ENCODE data around the gene MGAT3.

MGAT3 gene

DNA sequence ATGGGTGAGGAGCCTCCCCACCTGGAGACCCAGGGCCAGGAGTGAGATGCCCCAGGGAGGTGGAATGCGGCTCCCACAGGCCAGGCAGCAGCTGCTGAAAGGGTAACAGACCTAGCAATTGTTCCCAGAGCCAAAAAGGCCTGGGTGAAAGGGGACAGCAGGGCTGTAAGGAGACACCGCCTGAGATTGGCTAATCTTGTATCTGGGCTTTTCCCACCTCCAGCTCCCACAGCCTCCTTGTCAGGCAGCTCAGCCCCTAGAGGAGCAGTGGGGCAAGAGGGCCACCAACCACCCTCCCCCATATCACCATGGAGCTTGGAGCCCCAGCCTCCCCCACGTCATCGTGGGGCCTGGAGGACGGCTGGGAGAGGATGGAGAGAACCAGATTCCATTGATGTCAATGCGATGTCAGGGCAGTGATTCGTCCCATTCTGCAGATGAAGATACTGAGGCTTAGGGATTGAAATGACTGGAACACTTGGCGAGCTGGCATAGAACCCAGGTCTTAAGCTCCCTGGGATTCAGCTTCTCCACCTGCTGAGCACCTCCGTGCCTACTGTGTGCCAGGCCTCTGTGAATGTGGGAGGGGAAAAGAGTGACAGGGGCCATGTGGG, 2.9 kb upstream of the MGAT3 start:
- no peak for DNase-seq

DNA sequence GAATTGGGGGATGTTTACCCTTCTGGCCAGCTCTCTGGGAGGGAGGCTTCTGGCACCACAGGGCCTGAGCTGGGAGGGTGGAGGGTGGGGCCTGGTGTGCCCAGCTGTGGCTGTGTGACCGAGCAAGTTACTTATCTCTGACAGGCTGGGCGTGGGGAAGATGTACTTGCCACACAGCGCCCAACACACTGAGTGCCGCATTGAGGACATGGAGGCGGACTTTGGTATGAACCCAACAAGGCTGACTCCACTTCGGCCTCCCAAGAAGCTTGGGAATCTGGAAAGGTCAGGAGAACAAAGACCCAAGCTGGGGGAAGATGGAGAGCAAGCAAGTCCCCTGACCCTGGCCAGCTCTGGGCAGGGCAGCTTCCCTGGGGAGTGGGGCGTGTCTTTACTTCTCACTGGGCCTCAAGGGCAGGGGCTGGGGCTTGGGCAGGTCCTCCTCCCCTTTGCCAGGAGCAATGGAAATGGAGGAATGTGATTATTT, 2.4 kb upstream of the MGAT3 start:
- no peak for DNase-seq

DNA sequence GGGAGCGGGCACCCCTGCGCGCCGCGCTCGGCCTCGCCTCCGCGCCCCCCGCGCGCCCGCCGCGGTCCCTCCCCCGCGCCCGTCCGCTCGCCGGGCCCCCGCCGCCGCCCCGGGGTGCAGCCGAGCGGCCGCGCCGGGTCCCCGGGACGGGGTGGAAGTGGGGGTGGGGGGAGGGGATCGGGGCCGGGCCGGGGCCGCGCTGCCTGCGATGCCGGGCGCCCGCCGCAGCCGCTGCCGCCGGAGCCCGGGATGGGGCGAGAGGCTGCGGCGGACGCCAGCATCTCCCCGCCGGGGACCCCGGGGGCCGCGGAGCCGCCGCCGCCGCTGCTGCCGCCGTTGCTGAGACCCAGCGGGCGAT, 365 bp downstream of the MGAT3 start:
- peak in 1 of 4 experiments; percentile 31 for DNase-seq

DNA sequence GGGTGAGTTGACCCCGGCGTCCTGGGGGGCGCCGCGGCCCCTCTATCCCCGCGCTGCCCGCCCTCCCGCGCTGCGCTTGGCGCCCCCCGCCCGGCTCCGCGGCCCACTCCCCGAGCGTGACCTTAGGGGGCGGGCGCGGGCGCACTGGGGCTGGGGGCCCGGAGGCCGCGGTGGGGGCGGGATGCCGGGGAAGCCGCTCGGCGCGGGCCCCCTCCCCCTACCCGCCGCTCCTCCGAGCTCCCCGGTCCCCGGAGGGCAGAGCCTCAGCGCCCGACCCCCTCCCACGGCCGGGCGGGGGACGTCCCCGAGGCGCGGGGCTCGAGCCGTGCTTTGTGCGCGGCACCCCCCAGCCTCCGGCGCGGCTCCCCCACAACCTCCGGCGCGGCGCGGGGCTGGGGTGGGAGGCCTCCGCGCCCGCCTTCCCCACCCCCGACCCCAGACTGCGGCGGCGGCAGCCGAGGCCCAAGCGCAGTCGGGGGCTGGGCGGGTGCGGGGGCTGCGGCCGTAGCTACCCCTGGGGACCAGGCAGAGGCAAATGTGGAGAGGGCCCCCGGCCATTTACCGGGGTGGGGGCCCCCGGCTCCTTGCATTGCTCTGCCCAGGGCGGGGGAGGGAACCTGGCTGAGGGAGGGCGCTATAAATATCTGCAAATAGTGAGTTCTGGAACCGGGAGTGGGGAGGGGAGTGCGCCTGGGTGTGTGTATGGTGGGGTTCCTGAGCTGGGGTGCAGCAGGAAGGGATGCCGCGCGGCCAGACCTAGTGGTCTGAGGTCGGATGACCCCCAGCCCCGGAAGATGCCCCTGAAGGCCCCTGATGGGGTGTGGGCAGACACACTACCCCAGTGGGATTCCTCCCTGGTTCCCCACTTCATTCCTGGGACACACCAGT, 988 bp downstream of the MGAT3 start:
- no peak for DNase-seq

DNA sequence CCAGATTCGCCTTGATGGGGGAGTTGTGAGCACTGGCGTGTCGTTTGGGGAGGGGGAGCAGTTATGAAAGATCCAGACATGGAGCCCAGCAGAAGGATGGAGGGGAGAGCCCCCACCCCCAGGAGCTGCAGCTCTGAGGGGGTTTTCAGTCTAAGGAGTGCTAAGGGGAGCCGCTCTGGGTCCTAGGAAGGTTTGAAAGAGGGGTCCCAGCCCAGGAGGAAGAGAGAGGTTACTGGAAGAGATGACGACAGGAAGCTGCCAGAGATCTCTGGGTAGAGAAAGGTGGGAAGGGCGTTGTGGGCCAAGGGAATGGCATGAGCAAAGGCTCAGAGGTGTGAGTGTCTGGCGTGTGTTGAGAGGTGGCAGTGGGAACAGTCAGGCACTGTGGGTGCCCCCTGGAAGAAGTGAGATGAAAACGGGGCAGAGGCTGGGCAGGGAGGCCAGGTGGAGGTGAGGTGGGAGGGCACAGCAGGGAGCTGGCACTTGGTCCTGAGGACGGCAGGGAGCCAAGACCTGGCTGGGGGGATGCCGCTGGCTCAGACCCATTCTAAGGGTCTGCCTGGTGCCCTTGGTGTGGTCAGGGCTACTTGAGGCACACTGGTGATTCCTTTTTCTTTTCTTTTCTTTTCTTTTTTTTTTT, 1.8 kb downstream of the MGAT3 start:
- DNase-seq = no peak

DNA sequence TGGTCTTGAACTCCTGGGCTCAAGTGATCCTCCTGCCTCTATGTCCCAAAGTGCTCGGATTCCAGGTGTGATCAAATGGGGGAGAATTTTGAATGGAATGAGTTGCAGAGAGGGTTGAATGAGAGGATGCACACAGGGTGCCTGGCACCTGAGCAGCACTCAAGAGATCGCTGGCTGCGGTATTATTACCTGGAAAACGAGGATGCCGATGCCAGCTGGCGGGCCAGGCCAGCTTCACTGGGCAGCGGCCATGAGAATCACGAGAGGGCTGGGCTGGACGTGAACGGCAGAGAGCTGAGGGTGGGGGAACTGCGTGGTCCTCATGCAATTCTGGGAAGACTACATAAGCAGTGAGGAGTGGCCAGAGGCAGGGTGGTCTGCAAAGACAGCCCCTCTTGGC, 2.9 kb downstream of the MGAT3 start:
- no peak for DNase-seq

DNA sequence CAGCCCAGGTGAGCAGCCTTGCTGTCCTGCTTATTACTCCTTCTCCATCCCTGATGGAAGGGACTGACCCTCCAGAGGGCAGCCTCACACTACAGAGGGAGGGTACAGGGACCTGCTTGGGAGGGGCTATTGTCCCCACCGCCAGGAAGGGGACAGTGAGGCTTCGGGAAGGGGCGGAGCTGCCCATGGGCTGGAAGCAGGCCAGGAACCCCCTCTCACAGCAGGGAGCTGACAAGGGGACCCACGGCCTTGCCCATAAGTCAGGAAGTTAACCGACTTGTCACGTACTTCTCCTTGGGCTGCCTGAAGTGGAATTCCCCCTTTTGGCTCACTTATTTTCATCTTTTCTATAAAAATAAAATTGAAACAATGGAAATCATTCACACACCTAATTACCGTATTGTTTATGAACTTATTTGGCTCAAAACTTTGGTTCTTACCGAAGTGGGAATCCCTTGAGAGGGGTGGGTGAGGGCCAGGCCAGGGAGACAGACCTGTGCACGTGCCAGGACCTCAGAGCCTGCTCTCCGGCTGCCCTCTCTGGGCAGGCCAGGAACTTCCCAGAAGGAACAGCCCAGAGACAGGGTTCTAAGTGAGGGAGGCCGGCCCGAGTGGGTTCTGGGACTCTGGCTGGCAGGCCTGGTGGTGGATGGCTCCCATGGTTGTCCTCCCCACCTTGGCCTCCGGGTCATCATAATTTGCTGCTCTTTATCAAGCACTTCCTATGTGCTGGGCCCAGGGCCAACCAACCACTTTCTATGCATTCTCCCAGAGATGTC, 5.8 kb downstream of the MGAT3 start:
- peak in 3 of 4 experiments; percentile 38 to 62 (median 61) for DNase-seq

DNA sequence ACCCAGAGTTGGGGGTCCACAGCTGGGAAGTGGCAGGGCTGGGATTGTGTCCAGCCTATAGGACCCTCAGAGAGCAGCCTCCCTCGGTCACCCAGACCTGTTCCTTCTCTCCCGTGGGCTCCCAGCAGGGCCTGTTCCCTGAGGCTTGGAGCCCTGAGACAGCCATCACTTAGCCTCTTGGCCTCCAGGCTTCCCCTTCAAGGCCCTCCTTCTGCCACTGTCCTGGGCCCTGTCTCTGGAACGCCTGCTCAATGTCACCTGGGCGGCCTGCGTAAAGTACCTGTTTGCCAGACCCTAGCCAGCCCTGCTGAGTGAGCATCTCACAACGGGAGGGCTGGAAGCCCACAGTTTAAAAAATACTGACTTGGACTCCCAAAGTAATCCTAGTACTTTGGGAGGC, 6.5 kb downstream of the MGAT3 start:
- DNase-seq = no peak

DNA sequence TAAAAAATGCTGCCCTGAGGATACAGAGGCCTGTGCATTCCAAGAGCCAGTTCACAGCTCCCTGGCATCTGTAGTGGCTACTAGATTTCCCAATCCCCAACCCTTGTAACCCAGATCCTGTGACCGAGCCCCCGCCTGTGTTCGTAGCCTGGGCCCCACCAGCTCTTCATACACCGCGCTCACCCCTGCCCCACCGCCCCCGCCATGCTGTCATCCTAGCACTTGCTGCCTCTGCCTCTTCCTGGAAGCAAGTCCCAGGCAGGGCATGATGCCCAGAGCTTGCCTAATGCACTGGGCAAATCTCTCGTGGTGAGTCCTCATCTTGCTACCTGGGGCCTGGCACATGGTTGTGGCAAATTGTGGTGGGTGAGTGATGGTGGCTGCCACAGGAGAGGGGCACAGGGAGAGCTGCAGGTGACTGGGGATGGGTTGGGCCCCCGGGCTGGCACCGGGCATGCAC, 7.1 kb downstream of the MGAT3 start:
- DNase-seq = peak; percentile 35 to 57 (median 48)

DNA sequence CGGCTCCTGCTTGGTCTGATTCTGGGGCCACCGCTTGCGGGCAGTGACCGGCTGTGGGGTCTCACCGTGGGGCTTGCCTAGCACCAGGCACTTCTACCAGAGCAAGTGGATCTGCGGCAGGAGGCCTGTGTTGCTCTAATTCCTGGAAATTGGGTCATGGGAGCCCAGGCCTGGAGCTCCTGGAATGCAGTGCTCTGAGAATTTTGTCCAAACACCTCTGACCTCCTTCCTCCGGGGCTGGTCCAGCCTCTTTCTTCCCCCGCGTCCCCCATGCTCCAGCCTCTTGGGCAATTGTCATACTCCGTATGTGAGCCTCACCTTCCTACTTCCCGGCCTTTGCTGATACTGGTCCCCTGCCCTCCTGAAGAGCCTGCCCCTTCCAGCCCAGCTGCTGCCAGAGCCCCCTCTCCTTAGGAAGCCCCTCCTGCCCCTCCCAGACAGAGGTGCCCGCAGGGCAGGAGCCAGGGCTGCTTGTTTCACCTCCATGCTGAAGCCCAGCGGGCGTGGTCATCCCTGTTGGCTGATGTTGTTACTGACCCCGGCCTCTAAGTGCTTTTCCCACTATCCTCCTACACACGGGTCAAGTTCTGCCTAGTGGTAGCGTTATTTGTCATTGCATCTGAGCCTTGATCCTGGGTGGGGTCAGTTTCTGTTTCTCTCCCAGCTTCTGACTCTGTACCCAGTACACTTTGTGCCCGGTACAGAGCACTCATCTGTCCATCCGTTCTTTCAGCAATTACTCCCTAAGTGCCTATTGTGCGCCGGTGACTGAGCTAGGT, 9.6 kb downstream of the MGAT3 start:
- DNase-seq = no peak

DNA sequence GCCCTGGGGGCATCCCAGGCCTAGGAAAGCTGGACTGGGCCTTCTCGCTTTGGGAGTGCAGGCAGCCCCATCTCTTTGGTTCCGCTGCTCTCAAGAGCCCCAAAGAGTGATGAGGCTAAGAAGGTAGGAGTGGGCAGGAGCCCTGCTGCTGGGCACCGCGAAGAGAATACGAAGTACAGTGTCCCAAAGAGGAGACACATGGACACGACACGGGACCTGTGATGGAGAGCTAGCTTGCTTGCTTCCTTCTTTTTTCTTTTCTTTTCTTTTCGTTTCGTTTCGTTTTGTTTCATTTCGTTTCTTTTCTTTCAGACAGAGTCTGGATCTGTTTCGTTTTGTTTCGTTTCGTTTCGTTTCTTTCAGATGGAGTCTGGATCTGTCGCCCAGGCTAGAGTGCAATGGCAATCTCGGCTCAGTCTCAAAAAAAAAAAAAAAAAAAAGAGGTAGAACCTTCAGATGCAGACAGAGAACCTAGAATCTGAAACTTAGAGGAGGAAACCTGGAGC, 10.6 kb downstream of the MGAT3 start:
- no peak for DNase-seq

DNA sequence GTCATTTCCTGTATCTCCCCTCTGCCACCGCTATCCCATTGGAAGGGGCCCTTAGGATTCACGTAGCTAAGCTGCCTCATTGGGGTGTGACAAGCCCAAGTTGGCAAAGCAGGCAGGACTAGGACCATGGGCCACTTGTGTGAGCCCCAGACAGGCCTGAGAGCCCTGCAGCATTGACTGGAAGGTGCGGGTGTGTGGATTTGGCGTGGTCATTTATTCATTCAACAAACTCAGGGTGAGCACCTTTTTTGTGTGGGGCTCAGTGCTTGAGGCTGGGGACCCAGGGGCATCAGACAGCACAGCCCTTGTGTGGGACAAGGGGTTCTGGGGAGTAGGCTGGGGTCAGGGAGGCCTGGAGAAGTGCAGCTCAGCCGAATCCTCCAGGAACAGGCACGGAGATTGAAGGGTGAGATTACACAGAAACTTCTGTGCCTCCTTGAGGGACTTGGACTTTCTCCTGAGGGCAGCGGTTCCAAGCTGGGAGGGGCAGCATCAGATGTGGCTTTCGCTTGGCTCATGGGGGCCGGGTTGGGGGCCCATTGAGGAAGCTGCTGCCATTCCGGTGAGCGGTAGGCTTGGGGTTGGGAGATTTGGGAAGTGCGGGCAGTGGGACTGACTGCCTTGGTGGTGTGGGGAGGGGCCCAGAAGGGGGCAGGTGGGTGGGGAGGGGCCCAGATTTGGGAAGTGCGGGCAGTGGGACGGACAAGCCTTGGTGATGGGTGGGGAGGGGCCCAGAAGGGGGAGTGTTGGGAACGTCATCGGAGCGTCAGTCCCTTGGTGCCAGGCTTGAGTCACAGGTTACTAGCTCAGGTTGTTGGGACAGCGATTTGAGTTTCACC, 11.9 kb downstream of the MGAT3 start:
- DNase-seq = peak in 3 of 4 experiments; percentile 8 to 54 (median 27)

DNA sequence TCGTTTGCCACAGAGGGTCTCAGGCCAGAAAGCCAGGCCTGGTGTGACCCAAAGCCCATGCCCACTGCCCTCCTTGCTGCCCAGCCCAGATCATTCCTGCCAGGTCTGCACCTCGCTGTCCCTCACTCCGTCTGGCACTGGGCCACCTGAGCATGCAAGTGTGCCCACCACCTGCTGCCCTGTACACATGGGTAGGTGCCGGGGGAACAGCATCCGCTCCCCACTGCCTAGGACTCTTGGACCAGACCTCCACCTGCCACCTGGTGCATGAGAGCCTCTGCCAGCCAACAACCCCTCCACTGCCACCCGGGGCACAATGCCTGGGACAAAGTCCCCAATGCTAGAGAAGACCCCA, 12.5 kb downstream of the MGAT3 start:
- DNase-seq = no peak

DNA sequence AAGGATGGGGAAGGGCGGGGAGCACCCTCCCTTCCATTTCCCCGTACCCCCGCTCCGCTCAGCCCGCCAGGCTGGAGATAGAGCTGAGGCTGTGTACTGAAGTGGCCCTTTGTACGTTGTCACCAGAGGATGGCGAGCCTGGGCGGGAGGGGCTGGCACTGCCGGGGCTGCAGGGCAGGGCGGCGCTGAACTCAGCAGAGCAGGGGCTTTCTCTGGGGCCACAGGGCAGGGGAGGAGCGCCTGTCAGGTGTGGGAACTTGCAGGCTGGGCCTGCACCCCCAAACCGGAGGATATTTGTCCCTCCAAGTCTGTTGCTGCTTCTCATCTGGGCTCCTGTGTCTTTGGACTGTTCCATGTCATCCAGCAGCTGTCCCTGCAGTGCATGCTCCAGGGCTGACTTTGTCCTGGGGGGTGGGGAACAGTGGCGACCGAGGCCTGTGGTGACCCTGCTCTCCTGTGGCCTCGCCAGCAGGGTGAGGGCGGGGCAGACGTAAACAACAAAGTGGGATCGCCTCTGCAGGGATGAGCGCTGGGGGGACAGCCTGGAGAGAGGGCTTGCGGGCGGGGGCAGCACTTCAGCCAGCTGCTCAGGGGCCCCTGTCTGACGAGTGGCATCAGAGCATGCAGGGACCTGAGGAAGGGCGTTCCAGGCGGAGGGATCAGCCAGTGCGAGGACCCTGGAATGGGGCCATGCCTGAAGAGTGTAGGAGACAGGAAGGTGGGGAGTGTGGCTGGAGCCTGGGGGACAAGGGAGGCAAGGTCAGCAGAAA, 13.1 kb downstream of the MGAT3 start:
- no peak for DNase-seq

DNA sequence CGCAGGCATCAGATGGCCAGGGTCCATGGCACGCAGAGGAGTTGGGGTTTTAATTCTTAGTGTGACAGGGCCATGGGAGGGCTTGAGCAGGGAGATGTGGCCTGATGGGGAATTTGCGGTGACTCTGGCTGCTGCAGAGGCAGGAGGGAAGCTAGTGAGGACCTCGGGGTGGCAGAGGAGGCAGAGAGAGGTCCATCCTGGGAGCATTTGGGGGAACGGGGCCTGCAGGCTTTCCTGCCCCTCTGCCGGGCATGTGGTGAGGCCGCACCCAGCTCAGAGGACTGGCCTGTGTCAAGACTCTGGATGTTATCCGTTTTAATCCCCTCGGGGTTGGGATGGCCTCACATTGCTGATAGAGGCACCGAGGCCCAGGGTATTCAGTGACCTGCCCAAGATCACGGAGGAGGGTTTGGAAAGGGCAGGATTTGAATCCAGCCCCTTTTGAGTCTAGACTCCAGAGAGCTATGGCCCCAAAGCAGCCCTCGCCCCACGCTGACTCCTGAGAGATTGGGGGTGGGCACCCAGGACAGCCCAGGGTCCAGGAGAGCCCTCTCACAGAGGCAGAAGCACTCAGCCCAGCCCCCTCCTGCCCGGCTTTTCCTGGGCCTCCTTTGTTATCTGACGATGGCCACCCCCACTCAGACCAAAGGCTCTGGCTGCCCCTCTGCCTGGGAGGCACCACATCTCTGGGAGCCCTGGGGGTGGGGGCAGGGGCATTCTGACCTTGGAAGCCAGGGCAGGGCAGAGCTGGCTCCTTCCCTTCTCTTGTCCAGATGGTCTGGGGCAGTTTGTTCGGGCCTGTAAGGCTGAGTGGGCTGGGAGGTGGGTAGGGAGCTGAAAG, 13.9 kb downstream of the MGAT3 start:
- DNase-seq = no peak

DNA sequence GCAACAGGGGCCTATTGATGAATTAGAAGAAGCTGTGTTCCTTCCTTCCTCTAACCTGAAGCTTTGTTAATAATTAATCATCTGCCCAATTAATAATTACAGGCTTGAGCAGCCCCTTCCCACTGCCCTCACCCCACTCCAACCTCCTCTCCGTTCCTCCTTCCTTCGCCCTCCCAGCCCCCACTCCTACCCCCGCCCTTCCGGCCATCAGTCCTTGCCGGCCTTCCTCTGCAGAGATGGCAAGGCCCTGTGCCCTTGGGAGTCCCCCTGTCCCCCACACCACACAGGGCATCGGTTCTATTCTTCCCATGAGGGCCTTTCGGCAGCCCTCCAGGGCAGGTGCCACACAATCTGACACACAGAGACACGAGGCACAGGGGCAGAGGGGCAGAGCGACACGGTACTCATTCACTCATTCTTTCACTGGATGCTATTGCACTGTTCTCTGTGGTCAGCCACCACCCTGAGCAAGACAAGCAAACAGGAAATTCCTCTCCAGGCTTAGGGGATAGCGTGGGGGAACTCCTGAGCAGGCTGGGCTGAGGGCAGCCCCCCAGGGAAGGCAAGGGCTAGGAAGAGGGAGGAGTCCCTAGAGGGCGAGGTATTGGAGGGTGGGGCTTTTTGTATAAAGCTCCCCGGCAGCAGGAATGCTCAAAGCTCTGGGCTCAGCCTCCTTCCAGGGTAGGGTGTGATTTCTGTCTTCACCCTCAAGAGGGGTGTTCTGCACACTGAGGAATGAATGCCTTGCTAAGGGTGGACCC, 14.7 kb downstream of the MGAT3 start:
- DNase-seq = peak in 3 of 4 experiments; percentile 41 to 49 (median 42)

DNA sequence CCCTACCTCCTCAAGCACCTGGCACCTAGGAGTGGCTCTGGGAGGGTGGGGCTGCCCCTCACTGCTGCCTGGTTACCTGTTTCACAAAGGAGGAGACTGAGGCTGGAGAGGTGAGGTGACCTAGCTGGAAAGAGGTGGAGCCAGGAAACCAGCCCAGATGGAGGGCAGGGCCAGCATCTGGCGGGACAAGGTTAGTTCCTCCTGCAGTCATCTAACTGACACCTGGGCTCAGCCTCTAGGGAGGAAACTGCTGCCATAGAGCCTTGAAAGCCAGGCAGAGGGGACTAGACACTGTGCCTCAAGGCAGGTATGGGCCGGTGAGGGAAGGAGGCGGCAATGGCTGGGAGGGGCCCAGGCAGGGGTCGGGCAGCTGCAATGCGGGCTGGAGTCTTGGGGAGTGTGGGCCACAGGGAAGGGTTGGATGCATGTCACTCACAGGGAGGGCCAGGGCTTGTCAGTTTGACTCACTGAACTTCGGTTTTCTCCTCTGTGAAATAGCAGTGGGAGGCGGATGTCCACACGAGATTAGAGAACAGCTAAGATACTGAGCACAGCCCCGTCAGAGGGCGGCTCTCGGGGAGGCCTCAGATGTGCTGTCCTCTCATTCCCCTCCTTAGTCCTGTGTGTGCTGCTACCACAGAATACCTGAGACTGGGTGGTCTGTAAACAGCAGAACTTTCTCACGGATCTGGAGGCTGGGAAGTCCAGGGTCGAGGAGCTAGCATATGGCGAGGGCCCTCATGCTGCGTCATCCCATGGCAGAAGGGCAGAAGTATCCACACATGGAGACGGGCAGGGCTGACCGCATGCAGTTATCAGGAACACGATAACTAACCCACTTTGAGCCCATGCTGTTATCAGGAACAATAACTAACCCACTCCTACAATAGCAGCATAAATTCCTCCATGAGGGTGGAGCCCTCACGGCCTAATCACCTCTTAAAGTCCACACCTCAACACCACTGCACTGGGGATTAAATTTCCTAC, 16.1 kb downstream of the MGAT3 start:
- DNase-seq = peak in 3 of 4 experiments; percentile 27 to 30 (median 27)

Data from suppressor macrophage (primary cell).